Kidney epithelial cell (primary cell): Measurements from ENCODE around the gene CHST11. TPM values are rescaled to one million over a fixed set of nuclear protein-coding genes. Genes with fewer than 3 reads are reported as not detected.

ENCODE experiments used
- DNase-seq: peaks from one replicate; pipeline ENCODE4 v3.0.0-alpha.2; 2010; ENCODE audit warnings: low read depth
- H3K27me3 ChIP-seq: 2 replicates; pipeline ENCODE4 v1.6.0; 2011; ENCODE audit warnings: low read length; ENCODE audit not compliant: control insufficient read depth, insufficient read depth
- H3K36me3 ChIP-seq: 2 replicates; pipeline ENCODE4 v1.5.1; 2011; ENCODE audit warnings: low read length; ENCODE audit not compliant: control insufficient read depth, insufficient read depth
- H3K4me3 ChIP-seq: 2 replicates; pipeline ENCODE4 v1.5.1; 2011; ENCODE audit warnings: low read depth, mild to moderate bottlenecking, control low read depth, low read length
- CTCF ChIP-seq: IDR thresholded peaks from 2 replicates; pipeline ENCODE4 v1.5.1; 2011; ENCODE audit warnings: mild to moderate bottlenecking, moderate library complexity, low read length, control low read depth, inconsistent platforms; ENCODE audit not compliant: insufficient read depth, poor library complexity, severe bottlenecking
- total RNA-seq: library from RNA; depleted of rRNA; stranded (reverse); fragments of >200 nt; gene quantifications from 2 replicates; pipeline ENCODE4 v1.2.3, GENCODE V29; 2015

CHST11 gene
- total RNA-seq, 1 donor from 2014 or later: 32.6 TPM

GRCh38 chr12:104549815-104550480 is 93.2 kb downstream of the CHST11 start:
- DNase-seq: peak; percentile 29
- no peak for TF ChIP-seq CTCF
- no peak overlapping the region for H3K4me3 ChIP-seq

GRCh38 chr12:104551313-104551931 is 94.7 kb downstream of the CHST11 start:
- no peak for DNase-seq
- H3K36me3 ChIP-seq: peaks cover 1% of the 10 kb centered on the region
- TF ChIP-seq CTCF: no peak

More at GRCh38 chr12:104549815-104550480, 93.2 kb downstream of the CHST11 start:
- H3K36me3 ChIP-seq: peaks cover 1% of the 10 kb centered on the region
- H3K27me3 ChIP-seq: no peaks in the 10 kb centered on the region

GRCh38 chr12:104553421-104553820 is 96.7 kb downstream of the CHST11 start:
- Histone ChIP-seq H3K36me3 (peaks cover 1% of the 10 kb centered on the region), H3K27me3 (no peaks in the 10 kb centered on the region), H3K4me3 (no peak overlapping the region)
- no peak for TF ChIP-seq CTCF
- no peak for DNase-seq

More at GRCh38 chr12:104551313-104551931, 94.7 kb downstream of the CHST11 start:
- no peaks in the 10 kb centered on the region for H3K27me3 ChIP-seq
- no peak overlapping the region for H3K4me3 ChIP-seq

GRCh38 chr12:104555648-104556047 is 98.9 kb downstream of the CHST11 start:
- H3K36me3 ChIP-seq: no peaks in the 10 kb centered on the region
- no peaks in the 10 kb centered on the region for H3K27me3 ChIP-seq
- H3K4me3 ChIP-seq: no peak overlapping the region
- no peak for TF ChIP-seq CTCF
- DNase-seq: no peak

- no peak for DNase-seq
- TF ChIP-seq CTCF: no peak
- Histone ChIP-seq H3K4me3 (no peak overlapping the region), H3K27me3 (no peaks in the 10 kb centered on the region), H3K36me3 (no peaks in the 10 kb centered on the region)
Measured at GRCh38 chr12:104557488-104558195, 100.9 kb downstream of the CHST11 start.
